A549 (cell line): Measurements from ENCODE around the gene C1orf216.

ENCODE experiments used
- FOSL2 ChIP-seq, 2 experiments: fragments of 450-650 bp in 1 of 2; fragments of >200 bp in 1 of 2; sonication (Bioruptor Twin) in 1 of 2; formaldehyde crosslinking; IDR thresholded peaks; 2 replicates each; pipeline versions ENCODE4 v1.5.0 to v1.6.1; 2016 to 2020; ENCODE audit warnings: mild to moderate bottlenecking in 1 of 2, moderate library complexity in 1 of 2
- POLR2A ChIP-seq: IDR thresholded peaks from 2 replicates; pipeline ENCODE4 v1.6.1; 2012; ENCODE audit warnings: mild to moderate bottlenecking, low read length
- POLR2AphosphoS2 ChIP-seq: conservative IDR thresholded peaks from 2 replicates; pipeline ENCODE4 v1.6.1; 2012; ENCODE audit warnings: low read length, improper control_type of control experiment, inconsistent platforms
- RAD21 ChIP-seq, 2 experiments: fragments of >200 bp in 1 of 2; sonication (Bioruptor Twin) in 1 of 2; formaldehyde crosslinking in 1 of 2; IDR thresholded peaks in 1 of 2; conservative IDR thresholded peaks in 1 of 2; 2 replicates in 1 of 2; 3 replicates in 1 of 2; pipeline ENCODE4 v1.6.1; 2012 to 2018; ENCODE audit warnings: inconsistent platforms in 1 of 2
- TF ChIP-seq, protein P1 (sequence below): fragments of >200 bp; sonication (Bioruptor Twin); formaldehyde crosslinking; IDR thresholded peaks from 3 replicates; pipeline ENCODE4 v1.5.1; 2016
- TF ChIP-seq, protein P2 (sequence below): fragments of 450-650 bp; IDR thresholded peaks from 2 replicates; pipeline ENCODE4 v1.6.1; 2014; ENCODE audit warnings: antibody characterized with exemption

GRCh38 chr1:35762141-35762540 lies 43.5 kb upstream of the C1orf216 start:
- TF ChIP-seq, protein P1, sequence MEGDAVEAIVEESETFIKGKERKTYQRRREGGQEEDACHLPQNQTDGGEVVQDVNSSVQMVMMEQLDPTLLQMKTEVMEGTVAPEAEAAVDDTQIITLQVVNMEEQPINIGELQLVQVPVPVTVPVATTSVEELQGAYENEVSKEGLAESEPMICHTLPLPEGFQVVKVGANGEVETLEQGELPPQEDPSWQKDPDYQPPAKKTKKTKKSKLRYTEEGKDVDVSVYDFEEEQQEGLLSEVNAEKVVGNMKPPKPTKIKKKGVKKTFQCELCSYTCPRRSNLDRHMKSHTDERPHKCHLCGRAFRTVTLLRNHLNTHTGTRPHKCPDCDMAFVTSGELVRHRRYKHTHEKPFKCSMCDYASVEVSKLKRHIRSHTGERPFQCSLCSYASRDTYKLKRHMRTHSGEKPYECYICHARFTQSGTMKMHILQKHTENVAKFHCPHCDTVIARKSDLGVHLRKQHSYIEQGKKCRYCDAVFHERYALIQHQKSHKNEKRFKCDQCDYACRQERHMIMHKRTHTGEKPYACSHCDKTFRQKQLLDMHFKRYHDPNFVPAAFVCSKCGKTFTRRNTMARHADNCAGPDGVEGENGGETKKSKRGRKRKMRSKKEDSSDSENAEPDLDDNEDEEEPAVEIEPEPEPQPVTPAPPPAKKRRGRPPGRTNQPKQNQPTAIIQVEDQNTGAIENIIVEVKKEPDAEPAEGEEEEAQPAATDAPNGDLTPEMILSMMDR = no peak
- TF ChIP-seq FOSL2 (IDR thresholded peaks at IDR 0.05) = no peak
- TF ChIP-seq FOSL2 (CRISPR knock-in tag; IDR thresholded peaks at IDR 0.05) = no peak
- no peak for TF ChIP-seq POLR2AphosphoS2
- no peak for TF ChIP-seq POLR2A
- TF ChIP-seq RAD21 (conservative IDR thresholded peaks at IDR 0.05 in 1 of 2, IDR thresholded peaks at IDR 0.05 in 1 of 2) = no peak
- TF ChIP-seq, protein P2, sequence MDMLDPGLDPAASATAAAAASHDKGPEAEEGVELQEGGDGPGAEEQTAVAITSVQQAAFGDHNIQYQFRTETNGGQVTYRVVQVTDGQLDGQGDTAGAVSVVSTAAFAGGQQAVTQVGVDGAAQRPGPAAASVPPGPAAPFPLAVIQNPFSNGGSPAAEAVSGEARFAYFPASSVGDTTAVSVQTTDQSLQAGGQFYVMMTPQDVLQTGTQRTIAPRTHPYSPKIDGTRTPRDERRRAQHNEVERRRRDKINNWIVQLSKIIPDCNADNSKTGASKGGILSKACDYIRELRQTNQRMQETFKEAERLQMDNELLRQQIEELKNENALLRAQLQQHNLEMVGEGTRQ = no peak
